Ishikawa (cell line): ENCODE data around the gene BIRC6.

ENCODE experiments used
- CEBPB ChIP-seq: IDR thresholded peaks from 2 replicates; pipeline ENCODE4 v1.6.1; 2012
- CREB1 ChIP-seq: IDR thresholded peaks from 2 replicates; pipeline ENCODE4 v1.6.1; 2012; ENCODE audit warnings: low read depth
- RAD21 ChIP-seq: IDR thresholded peaks from 2 replicates; pipeline ENCODE4 v1.6.1; 2012; ENCODE audit warnings: low read depth
- REST ChIP-seq: IDR thresholded peaks from 2 replicates; pipeline ENCODE4 v1.6.1; 2012; ENCODE audit warnings: low read depth, mild to moderate bottlenecking
- TEAD4 ChIP-seq: IDR thresholded peaks from 2 replicates; pipeline ENCODE4 v1.6.1; 2012
- USF1 ChIP-seq: IDR thresholded peaks from 2 replicates; pipeline ENCODE4 v1.6.1; 2012
- YY1 ChIP-seq: IDR thresholded peaks from 2 replicates; pipeline ENCODE4 v1.6.1; 2012; ENCODE audit warnings: low read depth

- no peak for TF ChIP-seq YY1
- TF ChIP-seq CEBPB: no peak
- no peak for TF ChIP-seq REST
- TF ChIP-seq USF1: no peak
- TF ChIP-seq TEAD4: no peak
- TF ChIP-seq CREB1: no peak
- TF ChIP-seq RAD21: no peak
Observed at GRCh38 chr2:32504877-32505478, 148.2 kb downstream of the BIRC6 start.
